HG03196 (cell line): Measurements from ENCODE around the gene RFC1.
"Not testable (repeated sequence)": the region's sequence is repeated elsewhere in the genome, so short reads cannot be mapped to it uniquely, and the experiment has no call there.

Experiments
- ATAC-seq: cut with Tn5 transposase; IDR thresholded peaks from one replicate; pipeline ENCODE4 v1.9.1; 2021; ENCODE audit not compliant: unreplicated experiment

RFC1 gene

DNA sequence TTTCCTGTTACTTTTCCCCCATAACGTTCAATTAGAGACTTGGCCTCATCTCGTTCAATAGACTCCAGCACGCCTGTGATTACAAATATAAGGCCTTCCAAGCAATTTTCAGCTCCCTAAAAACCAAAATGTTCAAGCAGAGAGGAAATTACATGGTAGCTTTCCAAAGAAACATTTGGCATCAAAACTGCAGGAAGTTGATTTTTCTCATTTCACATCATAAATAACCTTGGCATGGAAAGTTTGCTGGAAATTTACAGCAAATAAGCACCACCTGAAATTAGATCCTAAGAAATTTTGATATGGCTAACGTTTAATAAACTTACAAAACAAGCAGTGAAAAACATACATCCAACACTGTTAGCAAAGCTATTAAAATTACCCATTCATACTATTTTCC, 53.3 kb downstream of the RFC1 start:
- ATAC-seq = no peak

DNA sequence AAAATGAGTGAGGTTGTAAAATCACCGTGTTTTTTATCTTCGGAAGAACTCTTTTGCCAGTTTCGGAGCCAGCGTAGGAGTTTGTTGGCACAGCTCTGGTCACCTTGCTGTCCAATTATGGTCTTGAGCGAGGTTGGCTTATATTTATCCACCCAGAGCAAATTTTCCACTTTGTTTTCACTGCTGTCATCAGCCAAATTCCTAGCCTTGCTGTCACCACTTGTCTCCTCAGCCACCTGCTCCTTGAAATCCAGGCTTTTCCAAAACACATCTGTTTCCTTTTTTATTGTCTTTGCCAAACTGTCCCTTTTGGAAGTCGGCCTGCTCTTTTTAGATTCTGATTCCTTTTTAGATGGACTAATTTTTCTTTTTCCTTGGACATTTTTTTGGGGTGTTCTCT, 57.6 kb downstream of the RFC1 start:
- ATAC-seq = no peak

DNA sequence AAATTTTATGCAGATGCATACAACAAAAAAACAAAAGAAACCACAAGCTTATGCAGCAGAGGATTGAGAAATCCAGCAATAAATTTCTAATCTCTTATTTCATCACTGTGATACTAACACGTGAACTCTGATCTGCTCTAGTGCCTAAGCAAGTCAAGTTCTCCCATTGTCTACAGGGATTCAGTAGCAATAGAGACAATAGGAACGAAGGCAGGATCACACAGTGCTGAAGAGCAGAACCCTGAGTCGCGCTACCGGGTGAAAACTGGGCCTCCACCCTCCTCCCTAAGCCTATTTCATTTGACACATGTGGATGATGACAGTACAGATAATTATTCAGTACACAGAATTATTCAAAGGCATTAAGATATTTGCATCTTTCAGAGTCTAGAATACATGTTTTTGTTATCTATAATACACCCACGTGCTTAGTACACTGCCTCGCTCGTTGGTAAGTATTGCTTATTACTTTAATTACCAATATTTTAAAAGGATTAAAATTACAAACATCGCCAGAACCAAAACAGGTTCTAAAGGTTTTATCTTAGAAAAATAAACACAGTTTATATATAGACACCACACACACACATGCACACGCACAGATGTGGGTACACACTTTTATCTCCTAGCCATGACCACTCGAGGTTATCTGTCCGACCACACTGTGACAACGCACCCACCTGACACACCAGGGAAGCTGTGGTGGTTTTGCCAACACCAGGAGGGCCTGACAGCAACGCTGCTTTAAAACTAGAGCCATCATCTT, 60.1 kb downstream of the RFC1 start:
- no peak for ATAC-seq

DNA sequence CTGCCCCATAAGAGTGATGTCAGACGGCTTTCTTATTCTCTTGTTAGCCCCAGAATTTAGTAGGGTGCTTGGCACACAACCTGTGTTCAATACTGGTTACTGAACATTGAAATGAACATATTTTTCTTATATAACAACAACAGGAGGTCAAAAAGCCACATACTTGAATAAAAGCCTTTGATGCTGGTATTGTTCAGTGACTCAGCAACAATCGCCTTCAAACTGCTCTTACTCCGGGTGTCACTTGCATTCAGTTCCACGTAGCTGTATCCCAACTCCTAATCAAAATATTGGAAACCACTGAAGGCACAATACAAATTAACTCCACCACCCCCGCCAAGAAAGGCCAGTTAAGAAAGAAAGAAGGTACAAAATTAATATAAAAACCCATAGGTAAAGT, 61.5 kb downstream of the RFC1 start:
- no peak for ATAC-seq

DNA sequence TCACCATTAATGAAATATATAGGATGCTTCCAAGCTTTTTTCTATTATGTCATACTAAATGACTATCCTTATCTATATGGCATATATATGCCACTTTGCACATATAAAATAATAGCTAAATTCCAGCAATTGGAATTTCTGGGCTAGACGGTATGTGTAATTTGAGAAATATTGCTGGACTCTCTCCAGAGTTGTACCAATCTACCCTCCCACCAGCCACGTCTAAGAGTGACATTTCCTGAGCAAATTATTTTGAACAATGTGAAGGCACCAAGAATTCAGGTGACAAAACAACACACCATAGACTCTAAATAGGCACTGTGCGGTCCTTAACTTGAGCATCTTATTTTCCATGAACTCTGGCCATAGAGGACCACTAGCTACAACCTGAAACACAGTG, 62.3 kb downstream of the RFC1 start:
- no peak for ATAC-seq

DNA sequence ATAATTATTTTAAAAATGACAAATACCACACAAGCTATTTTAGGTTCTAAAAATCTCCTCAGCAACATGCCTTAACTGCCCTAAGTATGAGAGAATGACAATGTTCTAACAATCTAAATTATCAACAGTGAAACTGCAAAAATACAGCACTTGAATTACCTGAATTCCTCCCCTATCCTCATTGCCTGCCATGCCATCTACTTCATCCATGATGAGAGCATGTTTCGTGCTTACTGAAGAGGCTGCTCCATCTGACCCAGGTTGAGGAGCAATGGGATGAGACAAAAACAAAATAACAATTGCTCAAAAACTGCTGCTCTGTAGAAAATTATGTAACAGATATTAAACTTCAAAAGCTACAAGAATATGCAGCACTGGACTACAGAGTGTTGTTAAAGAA, 63.3 kb downstream of the RFC1 start:
- ATAC-seq = no peak

DNA sequence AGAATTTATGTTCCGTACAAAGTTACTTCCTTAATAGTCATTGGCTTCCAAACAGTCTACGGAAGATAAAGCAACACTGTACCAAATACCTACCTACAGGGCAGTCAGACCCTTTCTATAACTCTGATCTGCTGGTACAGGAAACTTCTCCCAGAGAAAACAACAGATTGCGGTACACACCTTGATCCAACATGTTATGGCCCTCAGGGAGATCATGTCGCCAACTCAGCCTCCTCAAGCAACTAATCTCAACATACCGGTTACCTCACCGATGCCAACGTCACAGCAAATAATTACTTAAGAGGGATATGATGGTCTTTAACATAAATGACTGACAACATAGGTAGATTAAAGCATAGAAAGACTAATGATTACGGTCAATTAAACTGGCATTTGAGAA, 70.4 kb downstream of the RFC1 start:
- ATAC-seq = no peak

DNA sequence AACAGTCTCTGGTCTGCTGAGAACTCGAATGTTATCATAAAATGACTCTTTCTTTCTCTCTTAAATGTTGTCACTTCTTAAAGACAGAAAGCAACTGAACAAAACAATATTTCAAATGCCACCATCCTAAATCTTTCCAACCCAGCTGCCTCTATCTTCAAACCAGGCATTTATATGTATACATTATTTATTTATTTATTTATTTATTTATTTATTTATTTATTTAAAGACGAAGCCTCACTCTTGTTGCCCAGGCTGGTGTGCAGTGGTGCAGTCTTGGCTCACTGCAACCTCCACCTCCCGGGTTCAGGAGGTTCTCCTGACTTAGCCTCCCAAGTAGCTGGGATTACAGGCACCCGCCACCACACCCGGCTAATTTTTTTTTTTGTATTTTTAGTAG, 73.7 kb downstream of the RFC1 start:
- ATAC-seq = not testable (repeated sequence)

DNA sequence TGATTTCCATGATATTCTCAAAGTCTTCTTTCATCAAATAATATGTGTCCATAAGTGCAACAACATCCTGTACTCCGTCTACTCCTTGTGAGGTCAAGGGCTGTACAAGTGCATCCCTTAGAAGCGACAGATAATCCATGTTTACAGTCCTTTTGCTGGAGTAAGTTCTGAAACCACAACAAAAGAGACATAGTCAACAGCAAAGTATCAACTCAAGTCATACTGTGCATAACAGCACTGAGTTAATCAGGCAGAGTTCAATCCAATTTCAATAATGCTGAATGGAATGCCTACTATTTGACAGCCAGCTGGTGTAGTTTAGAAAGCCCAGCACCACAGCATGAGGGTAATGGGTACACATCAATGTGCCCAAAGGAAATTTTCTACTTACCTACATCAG, 74.5 kb downstream of the RFC1 start:
- ATAC-seq = no peak

DNA sequence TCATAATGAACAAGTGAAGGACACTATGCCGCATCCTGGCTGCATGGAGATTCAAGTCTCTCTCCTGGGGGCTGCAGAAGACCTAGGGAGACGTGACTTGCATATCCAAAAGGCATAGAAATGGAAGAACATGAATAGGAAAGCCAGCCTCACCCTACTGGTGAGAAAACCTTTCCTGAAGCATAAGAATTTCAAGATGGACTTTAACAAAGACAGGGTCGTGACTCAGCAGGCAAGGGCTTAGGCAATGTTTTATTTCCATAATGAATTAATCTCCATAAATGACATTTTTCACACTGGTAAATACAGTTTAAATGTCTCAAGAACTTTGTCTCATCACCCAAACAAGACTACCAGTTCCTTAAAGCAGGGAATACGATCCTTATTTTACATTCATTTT, 78.9 kb downstream of the RFC1 start:
- ATAC-seq = no peak

DNA sequence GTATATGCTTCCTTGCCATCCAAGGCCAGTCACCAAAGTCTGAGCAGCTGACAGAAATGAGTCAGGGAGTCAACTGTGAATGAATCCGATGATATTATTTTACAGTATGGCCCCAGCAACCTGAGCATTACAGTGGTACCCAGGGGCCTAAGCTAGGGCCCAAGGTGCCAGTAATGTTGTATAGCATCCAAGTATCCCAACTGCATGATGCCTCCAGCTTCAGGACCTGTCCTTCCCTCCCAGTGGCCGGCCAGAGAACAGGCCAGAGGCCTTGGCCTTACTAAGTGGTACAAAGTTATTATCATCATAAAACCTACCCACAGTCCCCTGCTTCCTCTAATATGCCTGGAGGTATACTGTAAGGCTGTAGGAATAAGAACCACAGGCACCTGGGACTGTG, 79.9 kb downstream of the RFC1 start:
- no peak for ATAC-seq

DNA sequence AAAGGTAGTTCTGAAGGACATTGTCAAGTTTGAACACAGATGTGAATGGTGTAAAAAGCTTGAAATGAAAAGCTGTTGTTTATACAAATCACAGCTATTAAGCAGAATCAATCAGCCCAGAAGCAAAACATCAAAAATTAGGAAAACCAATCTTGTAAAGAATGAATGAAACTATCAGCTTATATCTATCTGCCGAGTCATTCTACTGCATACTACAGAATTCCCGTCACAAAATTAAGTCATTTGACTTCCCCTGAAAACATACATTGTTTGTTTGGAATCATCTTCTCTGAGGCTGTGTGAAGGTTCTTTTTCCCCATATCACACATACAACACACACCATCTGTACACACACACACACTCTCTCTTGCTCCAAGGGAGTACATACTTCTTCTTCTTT, 80.3 kb downstream of the RFC1 start:
- ATAC-seq = no peak

DNA sequence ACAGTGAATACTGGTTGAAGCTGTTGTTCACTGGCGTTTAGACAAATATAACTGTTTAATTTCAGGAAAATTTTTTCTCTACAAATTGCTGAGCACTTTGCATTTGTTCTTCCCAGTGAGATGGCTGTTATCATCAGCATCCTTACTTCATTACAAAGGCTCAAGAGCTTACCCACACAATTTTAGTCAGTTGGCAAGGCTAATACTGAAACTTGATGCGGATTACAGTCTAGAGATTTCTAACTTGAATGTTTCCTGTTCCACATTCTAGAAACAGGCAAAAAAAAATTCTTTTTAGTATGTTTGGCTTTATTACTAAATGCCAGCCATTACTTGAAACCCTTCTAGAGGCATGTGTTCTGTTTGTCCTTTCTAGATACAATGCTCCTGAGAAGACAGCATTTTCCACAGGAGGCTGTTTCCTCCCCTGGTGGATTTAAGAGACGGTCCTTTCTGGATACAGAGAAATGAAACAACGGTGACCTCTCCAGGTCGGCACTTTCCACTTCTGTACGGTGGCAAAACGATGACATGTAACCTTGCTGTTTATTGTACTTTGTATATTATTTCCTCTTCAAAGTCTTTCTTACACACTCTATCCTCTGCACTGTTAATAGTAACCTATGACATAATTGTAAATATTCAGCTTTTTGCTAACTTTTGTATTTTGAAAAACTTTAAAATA, 80.9 kb downstream of the RFC1 start:
- ATAC-seq = no peak

DNA sequence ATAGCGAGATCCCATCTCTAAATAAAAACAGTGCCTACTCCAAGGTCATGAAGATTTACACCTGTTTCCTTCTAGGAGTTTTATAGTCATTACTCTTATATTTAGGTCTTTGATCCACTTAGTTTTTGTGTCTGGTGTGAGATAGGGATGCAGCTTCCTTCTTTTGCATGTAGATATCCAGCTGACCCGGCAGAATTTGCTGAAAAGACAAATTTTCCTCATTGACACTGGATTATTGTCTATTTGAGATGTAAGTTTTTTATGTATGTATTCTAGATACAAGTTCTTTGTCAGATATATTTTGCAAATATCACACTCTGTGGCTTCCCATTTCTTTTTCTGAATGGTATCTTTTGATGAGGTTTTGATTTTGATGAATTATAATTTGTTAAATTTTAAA, 85.4 kb downstream of the RFC1 start:
- no peak for ATAC-seq

DNA sequence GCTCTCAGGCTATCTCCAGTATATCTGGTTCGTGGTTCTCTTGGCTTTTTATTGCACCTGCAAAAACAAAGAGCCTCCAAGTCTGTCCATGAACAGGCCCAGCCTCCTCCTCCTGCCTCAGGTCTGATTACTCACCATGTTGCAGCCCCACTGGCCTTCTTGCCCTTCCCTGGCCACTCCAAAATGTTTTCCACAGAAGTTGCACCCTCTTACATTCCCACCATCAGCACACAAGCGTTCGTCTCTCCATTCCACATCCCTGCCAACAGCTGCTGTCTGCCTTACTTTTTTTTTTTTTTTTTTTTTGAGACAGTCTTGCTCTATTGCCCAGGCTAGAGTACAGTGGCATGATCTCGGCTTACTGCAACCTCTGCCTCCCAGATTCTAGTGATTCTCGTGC, 86.7 kb downstream of the RFC1 start:
- ATAC-seq = no peak

DNA sequence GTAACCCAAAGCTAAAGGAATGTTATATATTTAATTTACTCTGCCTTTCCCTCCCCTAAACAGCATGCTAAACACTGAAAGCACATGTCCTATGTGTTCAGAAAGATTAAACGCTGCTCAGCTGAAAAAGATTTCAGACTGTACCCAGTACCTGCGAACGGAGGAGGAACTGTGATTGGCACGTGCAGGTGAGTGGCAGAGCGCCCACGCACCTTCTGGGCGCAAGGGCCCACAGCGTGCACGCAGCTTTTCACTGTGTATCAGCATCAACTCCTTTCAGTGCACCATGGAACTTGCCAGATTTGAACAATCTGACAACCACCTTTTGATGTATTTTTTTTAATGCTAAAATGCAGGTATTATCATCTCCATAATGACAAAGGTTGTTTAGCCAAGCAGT, 87.7 kb downstream of the RFC1 start:
- ATAC-seq = no peak

DNA sequence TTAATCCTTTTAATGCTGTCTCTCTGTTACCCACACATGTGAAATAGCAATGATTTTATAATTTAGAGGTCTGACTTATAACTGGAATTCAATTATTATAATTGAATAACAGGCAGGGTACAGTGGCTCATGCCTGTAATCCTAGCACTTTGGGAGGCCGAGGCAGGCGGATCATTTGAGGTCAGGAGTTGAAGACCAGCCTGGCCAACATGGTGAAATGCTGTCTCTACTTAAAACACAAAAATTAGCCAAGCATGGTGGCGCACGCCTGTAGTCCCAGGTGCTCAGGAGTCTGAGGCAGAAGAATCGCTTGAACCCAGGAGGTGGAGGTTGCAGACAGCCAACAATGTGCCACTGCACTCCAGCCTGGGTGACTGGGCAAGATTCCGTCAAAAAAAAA, 88.5 kb downstream of the RFC1 start:
- ATAC-seq = not testable (repeated sequence)

DNA sequence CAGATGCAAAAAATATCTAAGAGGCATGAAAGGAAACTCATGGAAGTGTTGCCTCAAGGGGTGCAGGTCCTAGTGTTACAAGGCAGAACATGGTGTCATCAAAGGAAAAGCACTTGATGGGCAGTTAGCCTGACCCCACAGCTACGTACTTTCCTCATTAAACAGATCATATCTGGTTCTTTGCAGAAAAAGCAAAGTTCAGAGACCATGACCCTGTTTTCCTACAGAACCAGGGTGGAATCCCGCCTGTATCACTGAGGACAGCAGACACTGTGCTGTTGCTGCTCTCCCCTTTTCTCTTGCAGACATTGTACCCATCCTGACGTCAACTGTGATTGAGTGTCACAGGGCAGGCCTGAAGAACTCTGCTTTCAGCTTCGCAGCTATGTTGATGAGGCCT, 91.7 kb downstream of the RFC1 start:
- no peak for ATAC-seq

DNA sequence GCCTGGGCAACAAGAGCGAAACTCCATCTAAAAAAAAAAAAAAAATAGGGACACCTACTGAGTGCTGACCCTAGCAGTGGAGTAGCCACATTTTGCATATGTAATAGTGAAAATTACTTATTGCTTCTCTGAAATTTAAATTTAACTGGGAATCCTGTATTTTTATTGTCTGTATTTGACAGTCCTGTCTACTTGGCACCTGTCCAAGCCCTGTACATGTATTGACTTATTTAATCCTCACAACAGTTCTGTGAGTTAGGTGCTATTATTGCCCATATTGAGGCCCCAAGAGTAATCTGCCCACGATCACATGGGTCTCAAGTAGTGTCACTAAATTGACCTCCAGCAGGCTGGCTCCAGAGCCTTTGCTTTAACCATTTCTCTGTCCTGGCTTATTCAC, 102.3 kb downstream of the RFC1 start:
- no peak for ATAC-seq

DNA sequence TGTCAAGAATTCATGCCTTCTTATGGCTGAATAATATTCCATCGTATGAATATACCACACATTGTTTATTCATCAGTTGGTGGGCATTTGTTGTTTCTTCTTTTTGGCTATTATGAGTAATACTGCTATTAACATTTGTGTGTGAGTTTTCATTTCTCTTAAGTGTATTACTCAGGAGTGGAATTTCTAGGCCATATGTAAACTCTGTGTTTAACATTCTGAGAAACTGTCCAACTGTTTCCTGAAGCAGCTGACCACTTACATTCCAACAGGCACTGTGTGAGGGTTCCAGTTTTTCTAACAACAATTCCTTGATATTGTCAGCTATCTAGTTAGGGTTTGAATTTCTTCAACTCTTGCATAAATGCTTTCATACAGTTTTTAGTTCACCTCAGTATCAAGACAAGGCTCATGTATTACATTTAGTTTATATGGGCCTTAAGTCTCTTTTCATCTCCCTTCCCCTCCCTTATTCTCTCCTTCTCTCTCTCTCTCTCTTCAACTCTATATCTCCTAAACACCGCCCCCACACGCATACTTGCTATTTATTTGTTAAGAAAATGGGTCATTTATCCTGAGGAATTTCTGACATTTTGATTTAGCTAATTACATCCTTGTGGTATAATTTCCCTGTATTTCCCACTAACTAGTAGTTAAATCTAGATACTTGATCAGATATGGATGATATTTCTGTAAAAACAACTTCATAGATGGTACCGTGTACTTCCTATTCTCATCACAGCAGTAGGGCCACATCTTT, 106.4 kb downstream of the RFC1 start:
- no peak for ATAC-seq

DNA sequence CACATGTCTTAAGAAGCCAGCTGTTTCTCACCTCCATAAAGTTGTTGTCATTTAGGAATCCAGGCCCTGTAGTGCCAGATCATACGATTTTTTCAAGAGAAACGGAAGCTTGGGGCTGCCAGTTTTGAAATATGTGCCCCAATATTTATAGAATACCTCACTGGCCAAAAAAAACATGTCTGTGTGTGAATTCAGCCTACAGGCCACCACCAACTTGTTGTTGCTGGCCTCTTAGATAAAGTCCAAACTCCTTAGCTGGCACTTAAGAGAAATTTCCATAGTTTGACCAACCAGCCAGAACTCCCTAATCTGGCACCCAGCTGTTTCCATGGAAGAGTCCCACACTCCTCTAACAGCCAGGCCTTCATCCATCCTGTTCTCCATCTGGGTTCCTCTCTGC, 109.7 kb downstream of the RFC1 start:
- no peak for ATAC-seq

DNA sequence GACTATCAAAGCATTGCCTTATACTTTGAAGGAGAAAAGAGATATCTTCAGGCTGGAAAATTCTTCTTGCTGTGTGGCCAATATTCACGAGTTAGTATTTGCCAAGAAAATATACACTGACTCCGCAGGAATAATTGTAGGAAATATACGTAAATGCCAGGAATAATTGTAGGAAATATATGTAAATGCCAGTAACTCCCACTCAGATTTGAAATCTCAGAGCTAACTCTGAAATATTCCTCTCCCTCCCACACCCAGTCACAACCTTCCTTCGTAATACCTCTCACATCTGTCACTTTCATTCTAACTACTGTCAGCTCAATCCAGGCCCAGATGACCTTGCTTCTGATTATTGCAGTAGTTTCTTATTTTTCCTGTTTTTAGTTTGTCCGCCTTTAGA, 110.3 kb downstream of the RFC1 start:
- ATAC-seq = no peak
